ENCODE data around the gene KCNK15.

DNA sequence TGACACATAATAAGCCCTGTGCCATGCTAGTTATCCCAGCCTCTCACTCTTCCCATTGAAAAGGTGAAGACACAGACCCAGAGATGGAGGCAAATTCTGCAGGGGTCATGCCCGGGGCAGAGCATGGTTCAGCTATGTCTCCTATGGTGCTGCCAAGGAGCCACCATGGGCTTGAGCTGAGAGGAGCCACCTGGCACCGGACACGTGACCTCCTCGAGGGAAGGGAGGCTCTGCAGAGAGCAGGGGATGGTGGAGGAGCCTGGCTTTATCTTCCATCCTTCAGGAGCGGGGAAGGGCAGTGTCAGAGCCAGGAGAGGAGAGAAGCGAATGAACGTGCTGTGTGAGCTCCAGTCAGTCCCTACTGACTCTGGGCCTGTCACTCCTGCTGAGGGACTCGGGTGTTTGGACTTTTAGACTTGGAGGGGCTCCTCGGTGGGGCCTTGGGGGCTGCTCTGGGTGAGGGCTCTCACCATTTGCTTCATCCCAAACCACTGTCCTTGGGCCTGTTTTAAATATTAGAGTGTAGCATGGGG lies 41.6 kb upstream of the KCNK15 start:
- TF ChIP-seq, protein P1, sequence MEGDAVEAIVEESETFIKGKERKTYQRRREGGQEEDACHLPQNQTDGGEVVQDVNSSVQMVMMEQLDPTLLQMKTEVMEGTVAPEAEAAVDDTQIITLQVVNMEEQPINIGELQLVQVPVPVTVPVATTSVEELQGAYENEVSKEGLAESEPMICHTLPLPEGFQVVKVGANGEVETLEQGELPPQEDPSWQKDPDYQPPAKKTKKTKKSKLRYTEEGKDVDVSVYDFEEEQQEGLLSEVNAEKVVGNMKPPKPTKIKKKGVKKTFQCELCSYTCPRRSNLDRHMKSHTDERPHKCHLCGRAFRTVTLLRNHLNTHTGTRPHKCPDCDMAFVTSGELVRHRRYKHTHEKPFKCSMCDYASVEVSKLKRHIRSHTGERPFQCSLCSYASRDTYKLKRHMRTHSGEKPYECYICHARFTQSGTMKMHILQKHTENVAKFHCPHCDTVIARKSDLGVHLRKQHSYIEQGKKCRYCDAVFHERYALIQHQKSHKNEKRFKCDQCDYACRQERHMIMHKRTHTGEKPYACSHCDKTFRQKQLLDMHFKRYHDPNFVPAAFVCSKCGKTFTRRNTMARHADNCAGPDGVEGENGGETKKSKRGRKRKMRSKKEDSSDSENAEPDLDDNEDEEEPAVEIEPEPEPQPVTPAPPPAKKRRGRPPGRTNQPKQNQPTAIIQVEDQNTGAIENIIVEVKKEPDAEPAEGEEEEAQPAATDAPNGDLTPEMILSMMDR (IDR thresholded peaks at IDR 0.05 in 8 of 11, conservative IDR thresholded peaks at IDR 0.05 in 3 of 11) = no peak
- no peak for TF ChIP-seq POLR2AphosphoS5 (IDR thresholded peaks at IDR 0.05)
- TF ChIP-seq POLR2A (IDR thresholded peaks at IDR 0.05) = no peak
